GM19438 (cell line): ENCODE results near the gene DACT2.
"Not testable (repeated sequence)": the region's sequence is repeated elsewhere in the genome, so short reads cannot be mapped to it uniquely, and the experiment has no call there.

Experiments used
- ATAC-seq: cut with Tn5 transposase; IDR thresholded peaks from one replicate; pipeline ENCODE4 v1.9.1; 2021; ENCODE audit warnings: low read depth; ENCODE audit not compliant: unreplicated experiment

The DACT2 gene

DNA sequence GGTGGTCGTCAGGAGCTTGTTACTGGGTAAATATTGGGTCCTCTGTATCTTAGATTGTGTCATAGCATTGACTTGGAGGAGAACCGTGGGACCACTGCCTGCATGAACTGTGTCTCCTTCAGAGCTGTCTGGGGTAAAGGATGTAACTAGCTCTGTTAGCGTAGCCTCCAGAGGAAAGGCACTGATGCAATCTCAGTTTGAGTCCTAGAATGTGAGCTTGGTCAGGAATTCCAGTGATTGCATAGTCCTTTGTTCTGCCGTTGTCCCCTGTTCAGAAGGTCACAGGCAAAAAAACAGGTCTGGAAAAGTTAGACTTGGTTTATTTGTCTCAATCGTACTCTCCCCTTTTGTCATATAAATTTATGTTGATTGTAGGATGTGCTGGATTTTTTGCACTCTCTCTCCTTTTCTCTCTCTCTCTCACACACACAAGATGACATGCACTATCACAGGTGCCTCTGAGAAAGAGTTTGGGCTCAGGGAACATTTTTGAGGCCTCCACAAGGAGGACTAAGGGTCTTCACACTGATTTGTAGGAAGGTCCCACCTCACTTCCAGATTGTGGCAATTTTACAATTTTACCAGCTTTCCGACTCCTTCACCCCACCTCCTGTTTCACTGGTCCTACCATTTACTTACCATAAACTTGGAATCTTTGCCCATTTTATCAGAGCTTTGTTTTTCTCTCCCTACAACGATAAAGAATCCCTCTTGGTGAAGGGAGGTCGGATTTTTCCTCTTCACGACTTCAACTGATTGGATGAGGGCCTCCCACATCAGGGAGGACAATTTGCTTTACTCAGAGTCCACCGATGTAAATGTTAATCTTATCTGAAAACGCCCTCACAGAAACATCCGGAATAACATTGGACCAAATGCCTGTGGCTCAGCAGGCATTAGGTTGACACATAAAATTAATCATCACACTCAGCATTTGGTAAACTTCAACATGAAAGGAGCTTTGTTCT is 7.0 kb upstream of the DACT2 start:
- no peak for ATAC-seq

DNA sequence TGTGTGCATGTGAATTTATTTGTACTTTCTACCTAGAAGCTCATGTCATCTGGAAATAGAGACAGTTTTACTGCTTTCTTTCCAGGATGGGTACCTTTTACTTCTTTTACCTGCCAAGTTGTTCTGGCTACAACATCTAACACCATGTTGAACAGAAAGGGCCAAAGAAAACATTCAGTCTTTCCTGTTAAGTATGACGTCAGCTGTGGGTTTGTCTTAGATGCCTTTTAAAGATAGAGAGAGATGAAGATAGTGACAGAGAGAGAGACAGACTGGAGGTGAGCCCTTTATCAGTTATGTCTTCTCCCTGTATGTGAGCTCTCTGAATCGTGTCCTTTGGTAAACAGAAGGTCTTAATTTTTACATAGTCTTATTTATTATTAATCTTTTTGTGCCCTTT is 3.4 kb upstream of the DACT2 start:
- no peak for ATAC-seq

DNA sequence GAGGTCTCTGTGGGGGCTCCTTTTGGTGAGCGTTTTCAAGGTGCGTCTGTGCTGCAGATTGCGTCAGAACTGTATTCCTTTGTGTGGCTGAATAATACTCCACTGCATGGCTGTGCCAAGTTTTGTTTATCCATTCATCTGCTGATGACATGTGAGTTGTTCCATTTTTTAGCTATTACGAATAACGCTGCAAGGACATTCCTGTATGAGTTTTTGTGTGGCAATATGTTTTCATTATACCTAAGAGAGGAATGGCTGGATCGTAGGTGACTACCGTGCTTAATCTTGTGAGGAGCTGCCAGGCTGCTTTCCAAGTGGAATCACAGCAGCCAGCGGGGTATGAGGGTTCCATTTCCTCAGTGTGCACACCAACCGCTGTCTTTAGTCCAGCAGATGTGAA is 1.1 kb upstream of the DACT2 start:
- ATAC-seq = no peak

DNA sequence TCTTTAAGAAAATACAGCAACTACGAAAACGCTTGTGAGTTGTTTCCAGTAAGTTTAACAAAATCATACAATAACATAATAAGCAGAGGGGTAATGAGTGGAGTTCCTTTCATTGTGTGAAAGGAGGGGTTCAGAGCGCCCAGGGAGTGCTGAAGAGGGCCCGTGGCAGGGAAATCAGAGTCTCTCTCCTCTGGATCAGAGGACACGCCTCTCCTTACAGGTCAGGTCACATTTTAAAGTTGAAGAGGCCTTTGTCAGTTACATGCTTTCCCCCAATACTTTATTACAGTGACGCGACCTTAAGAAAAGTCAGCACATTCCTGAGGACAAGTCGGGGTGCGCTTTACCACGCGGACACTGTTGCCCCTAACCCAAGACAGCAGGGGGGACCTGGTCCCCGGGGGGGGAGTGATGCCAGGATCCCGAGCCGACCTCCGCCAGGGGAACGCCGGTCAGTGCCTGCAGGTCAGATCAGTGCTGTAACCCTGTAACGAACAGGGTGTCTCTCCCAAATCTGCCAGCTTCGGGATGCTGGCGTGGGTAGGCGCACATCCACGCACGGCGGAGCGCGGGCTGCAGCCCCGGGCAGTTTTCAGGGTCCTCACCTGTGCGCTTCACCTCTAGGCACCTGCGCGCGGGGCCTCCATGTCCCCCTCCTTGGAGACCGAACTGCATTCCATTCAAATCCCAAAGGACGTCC is 848 bp downstream of the DACT2 start:
- ATAC-seq = no peak

DNA sequence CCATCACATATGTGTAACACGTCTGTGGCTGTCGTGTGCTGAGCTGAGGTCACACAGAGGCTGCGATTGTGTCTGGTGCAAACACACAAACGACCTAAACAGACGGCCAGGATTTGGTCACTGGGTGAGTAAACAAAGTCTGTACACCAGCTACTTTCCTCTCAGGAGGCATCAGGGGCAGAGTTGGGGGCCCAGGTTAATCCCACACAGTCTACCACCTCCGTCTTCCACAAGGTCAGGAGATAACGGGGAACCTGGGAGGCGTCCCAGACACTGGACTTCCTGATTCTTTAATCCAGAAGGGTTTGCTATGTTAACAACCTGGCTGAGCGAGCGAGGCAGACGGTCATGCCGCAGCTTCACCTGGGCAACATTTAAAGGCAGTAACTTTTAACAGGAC is 1.5 kb downstream of the DACT2 start:
- ATAC-seq = no peak

DNA sequence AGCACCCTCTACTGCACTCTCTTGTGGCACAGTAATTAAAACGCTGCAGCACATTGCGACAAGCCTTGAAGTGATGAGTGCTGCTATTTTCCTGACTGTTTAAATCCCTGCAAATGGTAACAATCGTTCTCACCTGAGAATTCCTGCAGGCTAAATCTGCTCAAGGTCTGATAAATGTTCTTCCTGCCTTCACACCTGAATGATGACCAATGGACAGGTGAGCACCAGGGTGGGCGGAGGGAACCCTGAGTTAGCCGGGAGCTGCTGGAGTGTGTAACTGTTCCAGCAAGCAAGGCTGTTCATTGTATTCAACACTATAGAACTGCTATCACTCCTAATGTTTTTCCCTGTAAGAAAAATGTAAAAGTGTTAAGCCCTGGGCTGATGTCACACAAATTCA is 4.0 kb downstream of the DACT2 start:
- ATAC-seq = no peak

DNA sequence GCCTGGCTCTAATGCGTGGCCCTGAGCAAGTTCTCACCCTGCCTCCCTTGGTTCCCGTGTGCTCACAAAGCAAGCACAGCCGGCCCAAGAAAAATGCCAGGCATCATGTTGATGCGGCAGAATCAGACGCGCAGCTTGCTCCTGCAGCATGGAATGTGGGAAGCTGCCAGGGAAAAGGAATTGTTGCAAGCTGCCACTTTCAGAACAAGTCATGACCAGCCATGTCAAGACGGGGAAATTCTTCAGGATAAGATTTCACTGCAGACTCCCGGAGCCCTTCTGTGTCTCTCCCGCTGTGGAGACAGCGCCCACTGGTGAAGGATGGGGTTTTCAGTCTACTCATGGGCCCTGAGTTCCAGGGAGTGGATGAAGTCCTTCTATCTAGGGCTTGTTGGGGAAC is 4.6 kb downstream of the DACT2 start:
- ATAC-seq = no peak

DNA sequence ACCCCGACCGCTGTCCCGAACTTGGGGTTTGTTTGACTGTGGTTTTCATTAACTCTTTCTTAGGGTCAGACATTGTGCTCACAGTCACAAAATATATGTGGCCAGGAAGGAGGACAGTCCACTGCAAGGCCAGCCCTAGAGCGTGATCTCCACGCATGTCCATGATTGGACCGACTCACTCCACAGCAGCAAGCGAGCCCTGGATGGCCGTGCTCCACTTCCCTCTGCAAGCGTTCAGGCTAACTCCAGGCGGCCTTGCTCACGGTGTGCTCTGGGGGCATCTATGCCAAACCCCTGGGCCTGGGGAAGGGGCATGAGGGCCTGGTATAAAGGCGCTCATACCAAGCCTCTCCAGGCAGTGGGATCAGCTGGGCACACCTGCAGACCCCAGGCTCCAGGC is 5.6 kb downstream of the DACT2 start:
- no peak for ATAC-seq

DNA sequence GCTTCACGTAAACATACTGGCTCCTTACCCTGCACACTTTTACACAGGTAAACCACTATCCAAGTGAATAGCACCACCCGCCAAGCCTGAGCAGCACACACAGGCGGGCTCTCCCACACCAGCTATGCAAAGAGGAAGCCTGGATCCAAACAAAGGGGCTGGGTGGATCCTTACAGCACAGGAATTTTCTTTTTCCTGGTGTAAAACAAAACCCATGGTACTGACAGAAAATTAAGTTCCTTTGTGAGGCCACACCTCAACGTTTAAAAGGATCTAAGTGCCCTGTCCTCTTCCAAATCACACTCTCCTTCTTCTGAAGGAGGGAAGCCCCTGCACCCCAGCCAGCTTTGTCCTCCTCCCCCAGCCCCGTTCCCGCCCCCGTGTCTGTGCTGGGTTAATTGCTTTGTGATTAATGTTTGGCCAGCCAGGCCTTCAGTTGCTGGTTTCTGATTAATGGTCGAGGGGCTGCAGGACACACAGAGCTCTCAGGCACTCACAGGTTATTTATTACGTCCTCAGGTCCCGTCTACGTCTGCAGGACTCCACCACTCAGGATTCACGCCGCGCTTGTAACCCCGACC is 6.1 kb downstream of the DACT2 start:
- ATAC-seq = no peak

DNA sequence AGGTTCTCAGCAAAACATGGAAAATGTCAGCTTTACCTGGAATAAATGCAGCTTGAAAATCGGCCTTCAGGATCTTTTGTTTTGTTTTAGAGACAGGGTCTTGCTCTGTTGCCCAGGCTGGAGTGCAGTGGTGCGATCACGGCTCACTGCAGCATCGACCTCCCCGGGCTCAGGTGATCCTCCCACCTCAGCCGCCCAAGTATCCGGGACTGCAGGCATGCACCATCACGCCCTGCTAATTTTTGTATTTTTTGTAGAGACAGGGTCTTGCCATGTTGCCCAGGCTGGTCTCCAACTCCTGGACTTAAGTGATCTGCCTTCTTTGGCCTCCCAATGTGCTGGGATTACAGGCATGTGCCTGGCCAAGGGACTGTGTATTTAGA is 7.5 kb downstream of the DACT2 start:
- not testable (repeated sequence) for ATAC-seq

DNA sequence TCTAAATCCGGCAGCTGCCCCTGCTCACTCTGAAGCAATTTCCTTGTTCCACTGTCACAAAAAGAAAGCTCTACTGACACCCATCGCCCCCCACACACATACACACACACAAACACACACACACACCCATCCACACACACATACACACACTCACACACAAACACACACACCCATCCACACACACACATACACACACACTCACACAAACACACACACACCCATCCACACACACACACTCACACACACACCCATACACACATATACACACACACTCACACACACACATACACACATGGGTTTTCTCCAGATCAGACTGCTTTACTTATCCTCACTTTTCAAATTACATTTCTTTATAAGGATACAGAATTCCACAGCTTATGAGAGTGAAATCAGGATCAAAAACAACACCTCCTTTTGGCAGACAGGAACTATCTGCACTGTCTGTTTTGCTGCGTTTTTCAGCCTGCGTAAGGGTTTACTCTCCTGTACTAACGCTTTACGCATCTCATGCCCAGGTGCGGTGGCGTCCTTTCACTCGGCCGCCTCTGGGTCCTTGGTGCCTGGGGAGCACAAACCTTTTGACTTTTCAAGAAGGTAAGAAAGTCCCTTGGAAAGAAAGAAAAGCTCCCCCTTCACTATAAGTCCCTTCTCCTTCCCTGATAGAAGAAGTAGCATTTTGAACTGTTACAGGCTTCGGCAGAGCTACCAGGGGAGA is 8.0 kb downstream of the DACT2 start:
- ATAC-seq = no peak

DNA sequence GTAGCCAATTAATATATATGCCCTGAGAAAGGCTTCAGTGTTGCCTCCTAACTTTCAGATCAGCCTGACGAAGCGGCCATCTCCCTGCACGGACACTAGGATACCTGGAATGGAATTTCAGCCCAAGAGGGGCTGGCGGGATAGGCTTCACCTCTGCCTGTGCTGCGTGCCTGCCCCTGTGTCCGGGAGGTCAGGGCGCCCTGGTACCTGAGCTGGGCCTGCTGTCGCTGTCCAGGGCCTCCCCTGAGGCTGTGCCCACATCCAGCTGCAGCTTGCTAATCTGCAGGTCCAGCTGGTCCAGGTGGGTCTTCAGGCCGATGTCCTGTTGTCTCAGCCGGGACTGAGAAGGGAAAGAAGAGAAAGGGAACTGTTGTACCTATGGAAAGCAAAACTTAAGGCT is 8.6 kb downstream of the DACT2 start:
- ATAC-seq = no peak

DNA sequence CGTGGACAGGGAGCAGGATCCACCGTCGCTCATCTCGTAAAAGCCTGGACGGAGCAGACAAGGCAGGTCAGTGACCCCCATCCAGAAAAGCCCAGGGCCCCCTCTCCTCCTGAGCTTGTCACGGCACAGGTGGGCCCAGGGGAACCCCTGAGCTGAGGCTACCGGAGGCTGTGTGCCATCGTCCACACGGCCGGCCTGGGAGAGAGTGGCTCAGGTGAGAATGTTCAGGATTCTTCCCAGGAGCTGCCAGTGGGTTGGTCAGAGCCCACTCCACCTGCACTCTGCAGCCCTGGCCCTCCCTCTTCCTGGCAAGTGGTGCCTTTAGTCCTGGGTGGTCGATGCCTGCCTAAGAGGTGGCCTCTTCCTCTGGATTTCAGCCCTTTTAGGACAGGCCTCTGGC is 9.2 kb downstream of the DACT2 start:
- ATAC-seq = no peak

DNA sequence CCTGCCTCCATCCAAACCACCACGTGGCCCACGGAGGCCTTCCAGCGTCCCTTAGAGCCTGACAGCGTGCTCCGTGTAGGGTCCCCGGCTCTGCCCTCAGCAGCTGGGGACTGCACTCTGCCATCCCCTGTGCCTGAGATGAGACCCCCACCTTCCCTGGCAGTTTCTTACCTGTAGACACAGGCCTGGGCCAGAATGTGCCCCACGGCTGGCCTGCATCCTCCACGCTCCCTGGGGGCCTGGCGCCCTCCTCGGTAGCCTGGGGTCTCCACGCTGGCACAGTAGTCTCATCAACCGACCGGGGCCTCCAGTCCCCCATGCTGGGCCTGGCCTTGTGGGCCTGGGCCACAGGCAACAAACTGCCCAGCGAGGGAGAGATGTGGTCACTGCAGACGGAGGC is 9.6 kb downstream of the DACT2 start:
- no peak for ATAC-seq

DNA sequence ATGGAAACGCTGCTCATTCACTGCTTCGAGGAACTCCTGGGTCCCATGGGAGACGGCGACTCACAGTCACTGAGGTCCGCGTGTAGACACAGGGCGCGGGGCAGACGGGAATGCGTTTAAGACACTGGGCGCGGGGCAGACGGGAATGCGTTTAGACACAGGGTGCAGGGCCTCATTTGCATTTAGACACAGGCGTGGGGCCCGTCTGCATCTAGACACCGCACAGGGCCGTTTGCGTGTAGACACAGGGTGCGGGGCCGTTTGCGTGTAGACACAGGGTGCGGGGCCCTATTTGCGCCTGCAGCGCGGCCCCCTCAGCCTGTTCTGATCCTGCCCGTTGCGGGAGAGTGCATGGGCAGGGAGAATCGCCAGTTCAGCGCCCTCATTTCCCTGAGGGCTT is 10.4 kb downstream of the DACT2 start:
- ATAC-seq = no peak

DNA sequence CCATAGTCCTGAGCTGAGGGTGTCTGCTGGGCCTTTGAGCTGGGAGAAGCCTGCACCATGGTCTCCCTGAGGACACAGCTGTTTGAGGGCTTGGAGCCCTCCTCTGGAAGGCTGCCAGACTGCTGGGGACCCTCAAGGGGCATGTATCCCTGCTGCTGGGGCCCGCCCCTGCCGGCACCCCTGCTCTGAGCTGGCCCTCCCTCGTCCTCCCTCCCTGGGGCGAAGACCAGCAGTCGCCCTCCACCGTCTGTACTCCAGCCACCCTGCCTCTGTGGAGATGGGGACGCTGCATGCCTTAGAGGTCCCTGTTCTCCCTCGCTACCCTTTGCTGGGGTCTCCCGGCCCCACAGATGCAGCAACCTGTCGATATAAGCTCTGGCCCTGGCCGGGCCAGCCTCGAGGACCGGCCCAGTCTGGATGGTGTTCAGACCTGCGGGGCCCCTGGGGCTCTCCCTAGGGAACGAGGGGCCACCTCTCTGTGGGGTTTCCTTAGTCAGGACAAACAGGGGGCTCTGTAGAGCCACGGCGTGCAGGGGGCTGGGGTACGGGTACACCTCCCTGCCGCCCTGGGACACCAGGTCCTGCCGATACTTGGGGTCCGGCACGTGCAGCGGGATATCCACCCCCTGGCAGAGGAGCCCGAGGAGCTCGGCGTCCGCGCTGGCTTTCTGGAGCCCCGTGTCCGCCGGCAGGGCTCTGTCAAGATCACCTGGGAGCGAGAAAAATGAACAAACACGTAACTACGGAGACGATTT is 11.0 kb downstream of the DACT2 start:
- ATAC-seq = no peak

DNA sequence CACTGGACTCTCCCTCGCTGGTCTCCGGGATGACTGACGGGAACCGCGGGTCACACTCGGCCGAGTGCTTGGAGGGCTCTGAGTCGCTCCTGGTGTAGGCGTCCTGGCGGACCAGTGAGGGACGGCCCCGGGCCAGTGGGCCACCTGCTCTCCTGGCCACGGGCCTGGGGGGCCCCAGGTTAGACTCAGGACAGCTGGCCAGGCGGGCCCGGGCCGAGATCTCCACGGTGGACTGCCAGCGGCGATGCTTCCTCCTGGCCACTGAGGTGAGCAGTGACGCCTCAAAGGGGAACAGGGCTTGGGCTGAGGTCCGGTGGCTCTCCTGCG is 11.9 kb downstream of the DACT2 start:
- no peak for ATAC-seq

DNA sequence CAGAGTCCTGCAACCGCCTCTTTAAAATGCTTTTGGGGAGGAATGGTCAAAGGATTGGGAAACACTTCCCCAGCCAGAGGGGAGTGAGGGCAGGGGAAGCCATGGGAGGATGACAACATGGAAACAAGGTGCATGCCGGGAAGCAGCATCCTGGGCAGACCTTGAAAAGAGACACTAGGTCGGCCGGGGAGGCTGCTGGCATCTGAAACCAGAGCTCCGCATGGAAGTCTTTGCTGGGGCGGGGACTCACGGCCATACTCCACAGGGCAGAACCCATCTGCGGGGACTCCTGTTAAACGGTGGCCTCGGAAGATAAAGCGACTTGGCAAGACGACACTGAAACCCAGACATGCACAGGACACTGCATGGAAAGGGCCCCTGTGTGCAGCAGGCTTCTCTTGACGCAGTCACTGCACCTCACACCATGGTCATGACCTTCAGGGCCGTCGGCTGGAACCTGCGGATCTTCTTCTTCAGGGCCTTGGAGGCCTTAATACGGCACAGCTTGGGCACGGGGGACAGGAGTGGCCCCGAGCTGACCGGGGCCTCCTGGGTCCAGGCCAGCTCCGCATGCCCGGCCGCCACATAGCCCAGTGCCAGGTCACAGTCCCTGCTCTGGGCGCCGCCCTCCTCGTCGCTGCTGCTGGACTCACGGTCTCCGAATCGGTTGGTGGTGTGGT is 12.4 kb downstream of the DACT2 start:
- ATAC-seq = no peak

DNA sequence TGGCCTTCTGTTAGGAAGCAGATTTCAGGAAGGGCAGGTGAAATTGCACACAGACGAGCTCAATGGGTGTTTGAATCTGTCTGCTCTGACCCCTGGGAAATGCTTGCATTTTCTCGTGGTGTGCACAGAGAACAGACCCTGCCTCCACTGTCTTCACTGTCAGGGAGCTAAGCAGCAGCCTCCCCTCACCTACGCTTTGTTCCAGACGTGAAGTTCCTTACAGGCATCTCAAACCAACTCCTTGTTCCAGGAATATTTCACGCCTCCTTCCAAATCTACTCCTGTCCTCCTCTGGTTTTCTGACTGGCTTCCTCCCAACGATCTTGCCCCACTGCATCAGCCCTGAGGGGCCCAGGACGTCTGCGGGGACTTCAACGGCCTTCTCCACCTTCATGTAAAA is 13.7 kb downstream of the DACT2 start:
- no peak for ATAC-seq
